GM10248 (cell line): Measurements from ENCODE around the gene GP2.

Experiments
- CTCF ChIA-PET: fragments of 300-600 bp; sonication (Branson Sonifier 250); formaldehyde crosslinking; extraction: SDS; loops from one replicate; lab custom pipeline; 2021; ENCODE audit warnings: antibody characterized with exemption; lab: Yijun Ruan, JAX
- POLR2A ChIA-PET: fragments of 350-650 bp; sonication (Branson Sonifier 250); formaldehyde crosslinking; extraction: SDS; loops from one replicate; lab custom pipeline; 2020; ENCODE audit warnings: antibody characterized with exemption; lab: Yijun Ruan, JAX
- DNase-seq: peaks from one replicate; pipeline ENCODE4 v3.0.0; 2012; ENCODE audit errors: extremely low spot score
- TF ChIP-seq, protein P1 (sequence below): IDR thresholded peaks from 2 replicates; pipeline ENCODE4 v1.5.1; 2012; ENCODE audit warnings: mild to moderate bottlenecking, low read depth; ENCODE audit errors: extremely low read depth, missing control alignments, control extremely low read depth

The GP2 gene

DNA sequence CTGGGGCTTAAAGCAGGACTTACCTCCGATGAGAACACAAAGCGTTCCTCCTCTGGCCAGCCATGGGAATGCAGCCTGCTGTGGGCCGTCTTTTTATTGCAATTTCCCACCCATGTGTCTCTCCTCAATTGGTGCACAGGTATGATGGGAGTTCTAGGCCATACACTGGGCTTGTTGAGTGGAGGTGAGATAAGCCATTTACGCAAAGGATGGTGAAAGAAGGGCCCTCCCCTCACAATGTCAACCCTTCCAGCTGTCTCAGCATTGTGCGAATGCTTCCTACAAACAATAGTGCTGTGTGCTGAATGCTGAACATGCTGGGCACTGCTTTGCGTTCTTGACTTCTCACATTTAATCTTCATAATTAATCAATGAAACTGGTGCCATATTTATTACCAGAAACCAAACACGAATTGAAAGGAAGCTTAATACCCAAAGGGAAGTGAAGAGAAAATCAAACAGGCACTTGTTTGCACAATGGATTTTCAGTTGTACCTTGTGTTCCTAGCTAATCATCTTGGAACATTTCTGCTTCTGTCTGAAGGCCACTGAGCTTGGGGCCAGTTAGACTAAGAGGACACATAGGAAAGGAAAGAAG is at the start of gene GP2:
GP2 (minus strand) TSS at position 70 of the 598 bp plus-strand sequence. CDS start 1,082 bp downstream, outside the sequence.
- CTCF ChIA-PET = no interaction called here
- DNase-seq = no peak
- POLR2A ChIA-PET = no interaction called here

DNA sequence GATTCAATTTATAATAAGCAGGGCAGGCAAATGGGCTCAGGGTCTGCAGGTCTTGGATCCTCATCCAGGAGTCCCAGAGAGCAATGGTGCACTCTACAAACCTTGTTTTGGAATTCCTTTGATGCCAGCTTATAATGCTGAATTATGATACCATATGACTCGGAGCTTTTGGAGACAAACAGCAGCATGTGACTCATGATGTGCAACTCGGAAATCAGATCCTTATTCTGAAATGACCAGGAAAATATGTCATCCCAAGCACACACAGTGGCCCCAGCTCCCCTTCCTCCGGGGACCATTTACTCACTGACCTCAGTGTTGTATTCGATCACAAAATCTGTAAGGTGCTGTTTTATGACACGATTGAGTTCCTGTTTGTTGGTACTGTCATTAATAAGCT is 45.4 kb upstream of the GP2 start:
- TF ChIP-seq, protein P1, sequence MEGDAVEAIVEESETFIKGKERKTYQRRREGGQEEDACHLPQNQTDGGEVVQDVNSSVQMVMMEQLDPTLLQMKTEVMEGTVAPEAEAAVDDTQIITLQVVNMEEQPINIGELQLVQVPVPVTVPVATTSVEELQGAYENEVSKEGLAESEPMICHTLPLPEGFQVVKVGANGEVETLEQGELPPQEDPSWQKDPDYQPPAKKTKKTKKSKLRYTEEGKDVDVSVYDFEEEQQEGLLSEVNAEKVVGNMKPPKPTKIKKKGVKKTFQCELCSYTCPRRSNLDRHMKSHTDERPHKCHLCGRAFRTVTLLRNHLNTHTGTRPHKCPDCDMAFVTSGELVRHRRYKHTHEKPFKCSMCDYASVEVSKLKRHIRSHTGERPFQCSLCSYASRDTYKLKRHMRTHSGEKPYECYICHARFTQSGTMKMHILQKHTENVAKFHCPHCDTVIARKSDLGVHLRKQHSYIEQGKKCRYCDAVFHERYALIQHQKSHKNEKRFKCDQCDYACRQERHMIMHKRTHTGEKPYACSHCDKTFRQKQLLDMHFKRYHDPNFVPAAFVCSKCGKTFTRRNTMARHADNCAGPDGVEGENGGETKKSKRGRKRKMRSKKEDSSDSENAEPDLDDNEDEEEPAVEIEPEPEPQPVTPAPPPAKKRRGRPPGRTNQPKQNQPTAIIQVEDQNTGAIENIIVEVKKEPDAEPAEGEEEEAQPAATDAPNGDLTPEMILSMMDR = no peak
- no peak for DNase-seq
- CTCF ChIA-PET = interaction anchor here (1.9 to 7.0 kb wide), 2 partner anchors 12 to 465 kb away, joined by 5 to 56 read pairs; no protein-coding TSS in a partner anchor
- POLR2A ChIA-PET = no interaction called here

More for the DNA sequence above, at the start of gene GP2:
- TF ChIP-seq, protein P1 = no peak

DNA sequence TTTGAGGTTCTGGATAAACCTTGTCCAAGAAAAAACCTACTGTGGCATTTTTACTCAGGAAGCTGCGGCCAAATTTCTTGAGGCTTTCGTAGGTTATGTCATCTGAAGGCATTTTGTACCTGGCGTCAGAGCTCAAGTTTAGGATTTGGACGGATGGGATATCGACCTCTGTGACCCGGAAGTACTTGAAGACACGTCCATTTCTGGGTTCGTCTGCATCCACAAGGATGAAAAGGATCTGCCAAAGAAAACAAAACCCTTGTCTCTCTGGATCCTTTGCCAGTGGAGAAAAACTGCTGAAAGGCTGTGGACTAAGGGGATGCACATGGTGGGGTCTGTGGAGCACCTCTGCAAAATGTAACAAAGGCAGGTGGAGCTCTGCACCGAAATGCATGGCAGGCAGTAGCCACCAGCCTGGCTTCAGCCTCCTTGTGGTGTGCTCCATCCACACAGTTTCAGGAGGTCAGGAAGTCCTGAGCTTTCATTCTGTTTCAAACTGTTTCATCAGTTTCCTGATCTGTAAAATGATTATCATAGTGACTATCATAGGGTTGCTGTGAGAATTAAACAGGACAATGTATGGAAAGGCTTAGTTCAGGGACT is 42.2 kb upstream of the GP2 start:
- CTCF ChIA-PET = interaction anchor here (1.8 kb wide), 1 partner anchor 15 kb away, joined by 12 read pairs; no protein-coding TSS in a partner anchor
- DNase-seq = no peak
- POLR2A ChIA-PET = no interaction called here
- TF ChIP-seq, protein P1 = no peak

DNA sequence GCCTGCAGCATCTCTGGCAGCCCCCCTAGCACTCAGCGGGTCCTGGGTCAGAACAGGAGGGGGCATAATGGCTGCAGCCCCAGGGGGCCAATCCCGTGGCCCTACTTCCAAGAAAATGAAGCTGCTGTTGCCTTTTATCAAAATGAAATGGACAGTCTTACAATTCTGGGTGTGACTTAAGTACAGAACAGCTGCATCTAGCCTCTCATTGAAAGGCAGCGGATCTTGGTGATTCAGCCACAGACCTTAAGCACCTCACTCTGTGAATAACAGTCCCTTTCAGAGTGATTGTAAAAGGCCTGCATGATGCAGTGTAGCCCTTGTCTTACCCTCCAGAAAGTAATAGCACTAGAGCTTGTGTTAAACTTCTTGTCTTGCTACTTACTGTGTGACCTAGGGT is 36.7 kb upstream of the GP2 start:
- POLR2A ChIA-PET = no interaction called here
- TF ChIP-seq, protein P1 = no peak
- no peak for DNase-seq
- CTCF ChIA-PET = interaction anchor here (5.0 kb wide), 1 partner anchor 21 kb away, joined by 29 read pairs; no protein-coding TSS in a partner anchor

DNA sequence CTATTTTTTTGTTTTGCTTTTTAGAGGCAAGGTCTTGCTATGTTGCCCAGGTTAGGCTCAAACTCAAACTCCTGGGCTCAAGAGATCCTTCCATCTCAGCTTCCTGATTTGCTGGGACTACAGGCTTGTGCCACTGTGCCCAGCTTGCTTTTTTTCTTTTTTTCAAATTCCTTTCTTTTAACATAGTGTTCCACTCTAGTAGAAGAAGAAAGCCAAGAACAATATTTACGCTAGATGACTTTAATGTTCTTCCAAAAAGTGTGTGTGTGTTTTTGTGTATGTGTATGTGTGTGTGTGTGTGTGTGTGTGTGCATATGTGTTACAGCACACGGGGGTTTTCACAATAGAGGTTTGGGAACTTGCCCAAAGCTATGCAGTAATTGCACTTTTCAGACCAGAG is 35.9 kb upstream of the GP2 start:
- no peak for DNase-seq
- TF ChIP-seq, protein P1 = no peak
- ChIA-PET POLR2A (no interaction called here), CTCF (interaction anchor here (1.3 to 5.0 kb wide), 2 partner anchors 21 to 22 kb away, joined by 3 to 29 read pairs; no protein-coding TSS in a partner anchor)

DNA sequence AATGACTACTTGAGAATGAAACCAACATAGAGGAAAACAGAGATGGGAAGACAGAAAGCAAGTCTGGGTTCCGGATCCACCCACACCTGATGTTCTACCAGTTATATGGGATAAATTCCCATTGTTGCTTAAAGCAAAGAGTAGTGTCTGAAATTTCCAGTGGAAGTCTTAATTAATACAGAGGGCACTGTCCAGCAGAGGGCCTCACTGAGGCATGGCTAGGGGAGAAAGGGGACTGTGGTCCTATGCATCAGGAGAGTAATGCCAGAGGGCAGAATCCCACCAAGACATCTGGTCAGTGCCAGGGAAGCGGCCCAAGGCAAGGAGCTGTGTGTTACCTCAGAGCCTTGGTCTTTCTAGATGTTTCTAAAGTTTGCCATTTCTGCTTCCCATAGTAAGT is 32.7 kb upstream of the GP2 start:
- ChIA-PET CTCF (interaction anchor here (1.4 to 3.4 kb wide), 2 partner anchors 11 to 25 kb away, joined by 3 to 15 read pairs; no protein-coding TSS in a partner anchor), POLR2A (no interaction called here)
- TF ChIP-seq, protein P1 = peak; percentile 7
- no peak for DNase-seq
